ENCODE measurements around the gene MRPS26. TPM values are rescaled to one million over a fixed set of nuclear protein-coding genes. Genes with fewer than 3 reads are reported as not detected.
"Not testable (repeated sequence)": the region's sequence is repeated elsewhere in the genome, so short reads cannot be mapped to it uniquely, and the experiment has no call there.

MRPS26 gene
- total RNA-seq, 2 experiments from 2014 or later = 37.4 to 38.9 TPM

- peaks cover 15% of the 10 kb centered on the region for H3K27me3 Mint-ChIP-seq (ENCODE audit: low read depth)
- H3K36me3 Mint-ChIP-seq (ENCODE audit: low read depth) = no peaks in the 10 kb centered on the region
- DNase-seq (peak; percentile 51), ATAC-seq (no peak)
- H3K4me1 Mint-ChIP-seq (ENCODE audit: low read depth) = peaks cover 11% of the 10 kb centered on the region
- ChIA-PET CTCF (interaction anchor here (0.6 to 1.6 kb wide), 7 partner anchors 33 to 303 kb away, joined by 3 to 7 read pairs (median 4); no protein-coding TSS in a partner anchor), POLR2A (no interaction called here)
- H3K4me3 Mint-ChIP-seq = no peak overlapping the region
- no peak overlapping the region for H3K27ac Mint-ChIP-seq
- H3K9me3 Mint-ChIP-seq (ENCODE audit: insufficient read depth) = no peaks in the 10 kb centered on the region
Observed at GRCh38 chr20:3068986-3069900, 23.4 kb downstream of the MRPS26 start.

- H3K9me3 Mint-ChIP-seq (ENCODE audit: insufficient read depth) = no peaks in the 10 kb centered on the region
- no peak for ATAC-seq
- DNase-seq = no peak
- ChIA-PET CTCF (interaction anchor here (1.0 kb wide), 1 partner anchor 18 kb away, joined by 3 read pairs; no protein-coding TSS in a partner anchor), POLR2A (no interaction called here)
- no peak overlapping the region for H3K27ac Mint-ChIP-seq
- no peaks in the 10 kb centered on the region for H3K36me3 Mint-ChIP-seq (ENCODE audit: low read depth)
- H3K4me1 Mint-ChIP-seq (ENCODE audit: low read depth) = peaks cover 20% of the 10 kb centered on the region
- peak overlapping the region; percentile 48 for H3K4me3 Mint-ChIP-seq
- peaks cover 22% of the 10 kb centered on the region for H3K27me3 Mint-ChIP-seq (ENCODE audit: low read depth)
Observed at GRCh38 chr20:3070725-3071124, 24.9 kb downstream of the MRPS26 start.

GRCh38 chr20:3071266-3071609 is 25.4 kb downstream of the MRPS26 start:
- POLR2A ChIA-PET = no interaction called here
- Mint-ChIP-seq H3K27me3 (ENCODE audit: low read depth) (peaks cover 22% of the 10 kb centered on the region), H3K9me3 (ENCODE audit: insufficient read depth) (no peaks in the 10 kb centered on the region), H3K4me3 (peak overlapping the region; percentile 45), H3K27ac (no peak overlapping the region), H3K4me1 (ENCODE audit: low read depth) (peaks cover 20% of the 10 kb centered on the region), H3K36me3 (ENCODE audit: low read depth) (no peaks in the 10 kb centered on the region)
- DNase-seq (no peak), ATAC-seq (no peak)
- CTCF ChIA-PET = interaction anchor here (1.0 kb wide), 1 partner anchor 18 kb away, joined by 3 read pairs; no protein-coding TSS in a partner anchor

DNA sequence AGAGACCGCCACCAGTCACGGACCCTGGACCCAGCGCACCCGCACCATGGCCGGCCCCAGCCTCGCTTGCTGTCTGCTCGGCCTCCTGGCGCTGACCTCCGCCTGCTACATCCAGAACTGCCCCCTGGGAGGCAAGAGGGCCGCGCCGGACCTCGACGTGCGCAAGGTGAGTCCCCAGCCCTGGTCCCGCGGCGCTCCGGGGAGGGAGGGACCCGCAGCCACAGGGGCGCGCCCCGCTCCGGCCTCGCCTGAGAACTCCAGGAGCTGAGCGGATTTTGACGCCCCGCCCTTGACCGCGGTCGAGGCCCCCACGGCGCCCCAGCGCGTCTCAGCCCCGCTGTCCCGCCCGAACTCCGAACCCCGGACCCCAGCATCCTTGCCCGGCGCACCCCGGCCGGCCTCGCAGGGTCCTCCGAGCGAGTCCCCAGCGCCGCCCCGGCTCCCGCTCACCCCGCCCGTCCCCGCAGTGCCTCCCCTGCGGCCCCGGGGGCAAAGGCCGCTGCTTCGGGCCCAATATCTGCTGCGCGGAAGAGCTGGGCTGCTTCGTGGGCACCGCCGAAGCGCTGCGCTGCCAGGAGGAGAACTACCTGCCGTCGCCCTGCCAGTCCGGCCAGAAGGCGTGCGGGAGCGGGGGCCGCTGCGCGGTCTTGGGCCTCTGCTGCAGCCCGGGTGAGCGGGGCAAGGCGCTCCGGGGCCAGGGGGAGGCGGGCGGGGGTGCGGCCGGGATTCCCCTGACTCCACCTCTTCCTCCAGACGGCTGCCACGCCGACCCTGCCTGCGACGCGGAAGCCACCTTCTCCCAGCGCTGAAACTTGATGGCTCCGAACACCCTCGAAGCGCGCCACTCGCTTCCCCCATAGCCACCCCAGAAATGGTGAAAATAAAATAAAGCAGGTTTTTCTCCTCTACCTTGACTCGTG is 26.0 kb downstream of the MRPS26 start, which contains the start of gene OXT:
Gene OXT (plus strand): TSS at position 11 of the 920 bp plus-strand sequence. CDS start 36 bp downstream, at position 47.
- H3K36me3 Mint-ChIP-seq (ENCODE audit: low read depth) = no peaks in the 10 kb centered on the region
- CTCF ChIA-PET = interaction anchor here (1.0 kb wide), 1 partner anchor 19 kb away, joined by 3 read pairs; no protein-coding TSS in a partner anchor
- H3K4me1 Mint-ChIP-seq (ENCODE audit: low read depth) = peaks cover 22% of the 10 kb centered on the region
- no peak within 1 kb of the TSS for H3K27ac Mint-ChIP-seq
- POLR2A ChIA-PET = interaction anchor here (1.0 kb wide), 1 partner anchor 88 kb away, joined by 3 read pairs; the partner anchor contains the start of genes FASTKD5 and UBOX5
- H3K4me3 Mint-ChIP-seq = peak within 1 kb of the TSS; percentile 60
- DNase-seq (peak; percentile 67), ATAC-seq (peak; percentile 80)
- peaks cover 24% of the 10 kb centered on the region for H3K27me3 Mint-ChIP-seq (ENCODE audit: low read depth)
- no peaks in the 10 kb centered on the region for H3K9me3 Mint-ChIP-seq (ENCODE audit: insufficient read depth)

- POLR2A ChIA-PET = interaction anchor here (0.5 to 1.0 kb wide), 2 partner anchors 87 to 834 kb away, joined by 3 read pairs; partner anchors contain the start of genes FASTKD5 and UBOX5
- Mint-ChIP-seq H3K4me1 (ENCODE audit: low read depth) (peaks cover 30% of the 10 kb centered on the region), H3K36me3 (ENCODE audit: low read depth) (peaks cover 1% of the 10 kb centered on the region), H3K27me3 (ENCODE audit: low read depth) (peaks cover 25% of the 10 kb centered on the region), H3K27ac (no peak overlapping the region), H3K4me3 (peak overlapping the region; percentile 60), H3K9me3 (ENCODE audit: insufficient read depth) (no peaks in the 10 kb centered on the region)
- DNase-seq (no peak), ATAC-seq (no peak)
- CTCF ChIA-PET = no interaction called here
Observed at GRCh38 chr20:3072530-3073250, 26.8 kb downstream of the MRPS26 start.

GRCh38 chr20:3073251-3073643 is 27.4 kb downstream of the MRPS26 start:
- H3K9me3 Mint-ChIP-seq (ENCODE audit: insufficient read depth); CTCF ChIA-PET; DNase-seq; H3K27ac Mint-ChIP-seq; H3K4me3 Mint-ChIP-seq; ATAC-seq; H3K36me3 Mint-ChIP-seq (ENCODE audit: low read depth): not testable (repeated sequence)
- peaks cover 29% of the 10 kb centered on the region for H3K27me3 Mint-ChIP-seq (ENCODE audit: low read depth)
- POLR2A ChIA-PET = interaction anchor here (0.5 kb wide), 1 partner anchor 834 kb away, joined by 3 read pairs; no protein-coding TSS in a partner anchor
- H3K4me1 Mint-ChIP-seq (ENCODE audit: low read depth) = peaks cover 34% of the 10 kb centered on the region

- ATAC-seq = no peak
- H3K36me3 Mint-ChIP-seq (ENCODE audit: low read depth) = peaks cover 5% of the 10 kb centered on the region
- no peak overlapping the region for H3K27ac Mint-ChIP-seq
- H3K27me3 Mint-ChIP-seq (ENCODE audit: low read depth) = peaks cover 34% of the 10 kb centered on the region
- no peak for DNase-seq
- peaks cover 3% of the 10 kb centered on the region for H3K9me3 Mint-ChIP-seq (ENCODE audit: insufficient read depth)
- ChIA-PET CTCF (interaction anchor here (1.1 kb wide), 1 partner anchor 22 kb away, joined by 6 read pairs; no protein-coding TSS in a partner anchor), POLR2A (no interaction called here)
- H3K4me3 Mint-ChIP-seq = no peak overlapping the region
- H3K4me1 Mint-ChIP-seq (ENCODE audit: low read depth) = peaks cover 35% of the 10 kb centered on the region
Observed at GRCh38 chr20:3074812-3075211, 29.0 kb downstream of the MRPS26 start.

GRCh38 chr20:3075315-3075714 is 29.5 kb downstream of the MRPS26 start:
- POLR2A ChIA-PET; H3K9me3 Mint-ChIP-seq (ENCODE audit: insufficient read depth); CTCF ChIA-PET; H3K27ac Mint-ChIP-seq; H3K4me3 Mint-ChIP-seq; ATAC-seq; H3K36me3 Mint-ChIP-seq (ENCODE audit: low read depth); DNase-seq: not testable (repeated sequence)
- Mint-ChIP-seq H3K27me3 (ENCODE audit: low read depth) (peaks cover 39% of the 10 kb centered on the region), H3K4me1 (ENCODE audit: low read depth) (peaks cover 35% of the 10 kb centered on the region)

- H3K4me1 Mint-ChIP-seq (ENCODE audit: low read depth) = peaks cover 29% of the 10 kb centered on the region
- DNase-seq (peak; percentile 53), ATAC-seq (peak; percentile 58)
- ChIA-PET CTCF (interaction anchor here (0.9 to 1.4 kb wide), 7 partner anchors 13 to 163 kb away, joined by 3 to 12 read pairs (median 3); no protein-coding TSS in a partner anchor), POLR2A (interaction anchor here (0.7 to 1.2 kb wide), 3 partner anchors 15 to 86 kb away, joined by 3 to 7 read pairs (median 4); no protein-coding TSS in a partner anchor)
- peaks cover 5% of the 10 kb centered on the region for H3K36me3 Mint-ChIP-seq (ENCODE audit: low read depth)
- peak overlapping the region; percentile 26 for H3K4me3 Mint-ChIP-seq
- H3K27me3 Mint-ChIP-seq (ENCODE audit: low read depth) = peaks cover 46% of the 10 kb centered on the region
- H3K27ac Mint-ChIP-seq = peak overlapping the region; percentile 34
- peaks cover 3% of the 10 kb centered on the region for H3K9me3 Mint-ChIP-seq (ENCODE audit: insufficient read depth)
Observed at GRCh38 chr20:3077618-3078134, 31.8 kb downstream of the MRPS26 start.

DNA sequence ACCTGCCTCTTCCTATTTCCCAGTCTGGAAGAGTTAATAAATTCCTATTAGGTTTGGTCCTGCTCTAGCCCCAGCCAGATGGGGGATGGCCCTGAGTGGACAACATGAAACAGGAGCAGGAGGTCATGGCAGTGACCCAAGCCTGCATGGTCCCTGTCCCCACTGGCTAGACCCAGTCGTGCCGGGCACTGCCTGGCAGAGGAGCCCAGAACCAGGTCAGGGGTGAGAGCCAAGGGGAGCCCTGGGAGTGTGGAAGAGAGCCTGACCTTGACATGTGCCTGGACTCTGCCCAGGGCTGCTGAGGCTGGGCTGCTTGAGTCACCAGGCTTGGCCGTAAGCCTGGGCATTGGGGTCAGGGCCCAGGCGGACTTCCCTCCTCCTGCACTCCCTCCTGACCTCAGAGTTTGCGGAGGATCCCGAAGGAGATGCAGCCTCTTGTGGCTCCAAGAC is 35.1 kb downstream of the MRPS26 start:
- DNase-seq (no peak), ATAC-seq (no peak)
- ChIA-PET POLR2A (no interaction called here), CTCF (no interaction called here)
- Mint-ChIP-seq H3K9me3 (ENCODE audit: insufficient read depth) (peaks cover 3% of the 10 kb centered on the region), H3K4me3 (no peak overlapping the region), H3K4me1 (ENCODE audit: low read depth) (peaks cover 24% of the 10 kb centered on the region), H3K27ac (no peak overlapping the region), H3K36me3 (ENCODE audit: low read depth) (peaks cover 5% of the 10 kb centered on the region), H3K27me3 (ENCODE audit: low read depth) (peaks cover 58% of the 10 kb centered on the region)
